H1 (cell line): ENCODE measurements around the gene ATP6V1C2. TPM values are rescaled to one million over a fixed set of nuclear protein-coding genes. Genes with fewer than 3 reads are reported as not detected.

ENCODE experiments used
- CTCF ChIA-PET: fragments of 300-600 bp; sonication (Branson Sonifier 250); formaldehyde crosslinking; loops from one replicate; lab custom pipeline; 2021; ENCODE audit not compliant: partially characterized antibody; lab: Charles Lee
- POLR2A ChIA-PET: fragments of 300-600 bp; sonication (Branson Sonifier 250); formaldehyde crosslinking; loops from one replicate; lab custom pipeline; 2021; ENCODE audit warnings: inconsistent platforms; ENCODE audit not compliant: partially characterized antibody; lab: Charles Lee
- DNase-seq, 2 experiments: peaks; one replicate each; pipeline versions ENCODE4 v3.0.0 to v3.0.0-alpha.2; 2010 to 2022; ENCODE audit warnings: low spot score in 2 of 2, low read depth in 1 of 2, mixed read lengths in 1 of 2
- FAIRE-seq: peaks from 2 replicates; lab custom pipeline; 2011; peaks lifted over from hg19 to GRCh38; lab: Jason Lieb, UNC
- H2AFZ ChIP-seq: 2 replicates; pipeline ENCODE4 v1.8.1; 2012; ENCODE audit warnings: low read length, inconsistent platforms
- H2AK5ac ChIP-seq: 2 replicates; pipeline ENCODE4 v1.6.1; 2013; ENCODE audit warnings: low read depth, low read length
- H2BK120ac ChIP-seq: replicated peaks from 2 replicates; pipeline ENCODE3; 2013; ENCODE audit warnings: low read depth, low read length, inconsistent platforms
- H2BK12ac ChIP-seq: 2 replicates; pipeline ENCODE4 v1.6.1; 2013; ENCODE audit warnings: low read depth, low read length
- H2BK15ac ChIP-seq: 2 replicates; pipeline ENCODE4 v1.6.1; 2013; ENCODE audit warnings: low read length
- H2BK20ac ChIP-seq: 2 replicates; pipeline ENCODE4 v1.6.1; 2013; ENCODE audit warnings: low read length
- H2BK5ac ChIP-seq: 2 replicates; pipeline ENCODE4 v1.6.1; 2013; ENCODE audit warnings: low read depth, low read length
- H3K14ac ChIP-seq: 2 replicates; pipeline ENCODE4 v1.6.1; 2013; ENCODE audit warnings: inconsistent platforms; ENCODE audit not compliant: insufficient read length
- H3K18ac ChIP-seq: 2 replicates; pipeline ENCODE4 v1.6.1; 2013; ENCODE audit warnings: low read length; ENCODE audit errors: extremely low read depth
- H3K23ac ChIP-seq: 2 replicates; pipeline ENCODE4 v1.6.1; 2013; ENCODE audit warnings: inconsistent platforms; ENCODE audit not compliant: insufficient read length
- H3K23me2 ChIP-seq: 2 replicates; pipeline ENCODE4 v1.6.1; 2013; ENCODE audit warnings: low read depth, low read length
- H3K27ac ChIP-seq: 2 replicates; pipeline ENCODE4 v1.6.1; 2011; ENCODE audit warnings: low read depth, low read length, inconsistent platforms
- H3K27me3 ChIP-seq, 4 experiments: replicated peaks in 1 of 4; 1 replicate in 1 of 4; 2 replicates in 3 of 4; pipeline versions ENCODE4 v1.6.1 to v1.8.1; 2011 to 2013; ENCODE audit warnings: low read length in 3 of 4, mild to moderate bottlenecking in 3 of 4, inconsistent platforms in 2 of 4, mixed read lengths in 2 of 4, moderate library complexity in 1 of 4; ENCODE audit not compliant: control insufficient read depth in 3 of 4, insufficient read depth in 3 of 4; ENCODE audit errors: extremely low read depth in 1 of 4
- H3K36me3 ChIP-seq, 4 experiments: 2 replicates each; pipeline versions ENCODE4 v1.6.1 to v1.8.1; 2011 to 2013; ENCODE audit warnings: mild to moderate bottlenecking in 4 of 4, low read length in 3 of 4, moderate library complexity in 2 of 4, control low read depth in 1 of 4, inconsistent platforms in 1 of 4; ENCODE audit not compliant: insufficient read depth in 4 of 4, control insufficient read depth in 2 of 4
- H3K4ac ChIP-seq: replicated peaks from 2 replicates; pipeline ENCODE3; 2013; ENCODE audit warnings: low read length, low read depth, mixed read lengths, inconsistent platforms; ENCODE audit not compliant: insufficient read length
- H3K4me1 ChIP-seq, 4 experiments: replicated peaks in 1 of 4; 1 replicate in 1 of 4; 2 replicates in 3 of 4; pipeline versions ENCODE4 v1.6.1 to v1.8.1; 2011 to 2013; ENCODE audit warnings: low read length in 3 of 4, inconsistent platforms in 2 of 4, mixed read lengths in 1 of 4; ENCODE audit not compliant: insufficient read depth in 4 of 4, control insufficient read depth in 3 of 4
- H3K4me2 ChIP-seq, 2 experiments: 2 replicates each; pipeline versions ENCODE4 v1.6.1 to v1.8.1; 2011 to 2013; ENCODE audit warnings: low read depth in 2 of 2, low read length in 2 of 2, control low read depth in 1 of 2, inconsistent platforms in 1 of 2, mild to moderate bottlenecking in 1 of 2; ENCODE audit not compliant: insufficient read depth in 1 of 2
- H3K4me3 ChIP-seq, 4 experiments: fragments of 200-600, 300-600 bp in 1 of 4; sonication (generic), shearing (Covaris generic), sonication (Bioruptor Twin) in 1 of 4; 2 replicates each; pipeline versions ENCODE4 v1.5.1 to v1.8.1; 2011 to 2016; ENCODE audit warnings: low read length in 4 of 4, low read depth in 3 of 4, control low read depth in 2 of 4, inconsistent platforms in 2 of 4, mild to moderate bottlenecking in 2 of 4, mixed read lengths in 1 of 4, moderate library complexity in 1 of 4; ENCODE audit not compliant: insufficient read depth in 2 of 4; ENCODE audit errors: extremely low read depth in 1 of 4
- H3K56ac ChIP-seq: replicated peaks from 2 replicates; pipeline ENCODE3; 2013; ENCODE audit warnings: low read depth, mild to moderate bottlenecking, mixed read lengths, low read length, inconsistent platforms; ENCODE audit not compliant: insufficient read length
- H3K79me1 ChIP-seq: 2 replicates; pipeline ENCODE4 v1.6.1; 2013; ENCODE audit warnings: low read depth, low read length, control low read depth
- H3K79me2 ChIP-seq, 2 experiments: 2 replicates each; pipeline versions ENCODE4 v1.6.1 to v1.8.1; 2012 to 2013; ENCODE audit warnings: low read length in 2 of 2, mild to moderate bottlenecking in 2 of 2, inconsistent platforms in 1 of 2; ENCODE audit not compliant: insufficient read depth in 2 of 2, control insufficient read depth in 1 of 2
- H3K9ac ChIP-seq, 4 experiments: replicated peaks in 1 of 4; 1 replicate in 1 of 4; 2 replicates in 3 of 4; pipeline versions ENCODE4 v1.6.1 to v1.8.1; 2011 to 2013; ENCODE audit warnings: low read depth in 3 of 4, low read length in 3 of 4, control low read depth in 2 of 4, mild to moderate bottlenecking in 2 of 4, moderate library complexity in 2 of 4, inconsistent platforms in 1 of 4; ENCODE audit errors: extremely low read depth in 1 of 4
- H3K9me3 ChIP-seq, 2 experiments: 2 replicates each; pipeline versions ENCODE4 v1.6.1 to v1.8.1; 2012 to 2013; ENCODE audit warnings: mild to moderate bottlenecking in 2 of 2, moderate library complexity in 2 of 2, control low read depth in 1 of 2, inconsistent platforms in 1 of 2, low read depth in 1 of 2, low read length in 1 of 2, mixed read lengths in 1 of 2; ENCODE audit not compliant: insufficient read depth in 2 of 2
- H4K20me1 ChIP-seq, 2 experiments: replicated peaks in 1 of 2; 2 replicates each; pipeline versions ENCODE3 to v1.8.1; 2011 to 2013; ENCODE audit warnings: inconsistent platforms in 2 of 2, low read length in 2 of 2, mild to moderate bottlenecking in 1 of 2; ENCODE audit not compliant: insufficient read depth in 2 of 2, control insufficient read depth in 1 of 2
- H4K5ac ChIP-seq: 2 replicates; pipeline ENCODE4 v1.6.1; 2013; ENCODE audit warnings: low read length, low read depth, mixed read lengths, inconsistent platforms; ENCODE audit not compliant: insufficient read length
- H4K8ac ChIP-seq: 2 replicates; pipeline ENCODE4 v1.8.0; 2013; ENCODE audit warnings: mild to moderate bottlenecking, moderate library complexity, low read length, inconsistent platforms; ENCODE audit not compliant: insufficient read depth; ENCODE audit errors: extremely low read depth
- H4K91ac ChIP-seq: replicated peaks from 2 replicates; pipeline ENCODE3; 2013; ENCODE audit warnings: low read length, mixed read lengths, inconsistent platforms; ENCODE audit not compliant: insufficient read length
- HDAC6 ChIP-seq: IDR thresholded peaks from one replicate; pipeline ENCODE4 v1.7.1; 2012; ENCODE audit warnings: low read depth, mild to moderate bottlenecking, inconsistent platforms, low read length, moderate library complexity
- WGBS, 2 experiments: shearing (Covaris generic) in 1 of 2; methylation state at CpG; one replicate each; pipeline versions ENCODE4 v1.1.6 to v1.1.7; 2013 to 2015; ENCODE audit warnings: low lambda C conversion rate in 2 of 2, mixed read lengths in 2 of 2, inconsistent platforms in 1 of 2, low coverage in 1 of 2, missing lambda C conversion rate in 1 of 2; ENCODE audit not compliant: insufficient replicate concordance in 2 of 2, insufficient coverage in 1 of 2, insufficient read length in 1 of 2; ENCODE audit errors: extremely low coverage in 1 of 2, missing lambda C conversion rate in 1 of 2; 5-methylcytosine and 5-hydroxymethylcytosine counted together
- polyA plus RNA-seq, 7 experiments: library from polyadenylated mRNA; depleted of rRNA in 3 of 7; stranded (reverse) in 5 of 7; unstranded in 2 of 7; fragments of >200 nt in 5 of 7; fragments of 200-250 nt in 2 of 7; gene quantifications; 1 replicate in 5 of 7; 2 replicates in 1 of 7; 4 replicates in 1 of 7; pipeline versions ENCODE4 v1.2.1 to v1.2.3, GENCODE V29; 2011 to 2013; ENCODE audit warnings: missing spikeins in 2 of 7, mixed read lengths in 2 of 7
- total RNA-seq: library from RNA; stranded (reverse); fragmentation: NEBNext Ultra II Directional; extraction: Animal tissue kit (Norgen Biotek cat#: 25700); gene quantifications from 2 replicates; pipeline ENCODE4 v1.2.1, GENCODE V29; 2021

The ATP6V1C2 gene
- total and polyA plus RNA-seq, 2 of the 8 experiments (the other 6 are each of a cell fraction or from before 2014, with no cell fraction given), result 0.29 to 0.74 TPM

DNA sequence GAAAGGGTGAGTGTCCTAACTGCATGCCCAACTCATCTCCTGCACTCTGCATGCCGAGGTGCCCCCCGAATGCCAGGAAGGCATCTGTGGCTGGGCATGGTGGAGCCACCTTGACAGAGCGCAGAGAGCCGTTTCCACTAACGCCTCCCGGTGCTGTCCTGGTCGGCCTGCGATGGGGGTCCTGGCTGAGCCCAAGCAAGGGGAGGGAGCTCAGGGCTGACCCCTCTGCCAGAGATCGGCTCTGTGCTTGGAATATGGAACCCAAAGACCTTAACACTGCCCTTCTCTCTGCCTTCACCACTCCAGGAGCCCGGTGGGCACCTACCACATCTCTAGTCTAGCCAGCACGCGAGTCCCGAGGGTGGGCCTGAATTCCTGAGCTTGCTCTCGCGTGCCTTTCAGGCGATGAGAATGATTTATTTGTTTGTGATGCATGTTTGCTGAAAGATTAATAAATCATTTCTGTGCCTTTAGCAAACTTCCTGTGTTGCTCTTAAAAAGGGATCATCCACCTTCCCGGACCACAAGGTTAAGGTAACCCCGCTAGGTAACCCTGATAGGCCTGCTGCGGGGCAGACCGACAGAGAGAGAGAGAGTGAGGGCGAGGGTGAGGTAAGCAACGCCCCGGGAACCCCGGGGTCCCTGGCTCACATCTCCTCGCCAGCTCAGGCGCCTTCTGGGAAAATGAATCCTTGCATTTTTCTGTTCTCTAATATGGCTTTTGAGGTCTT is 55.8 kb downstream of the ATP6V1C2 start:
- no peak overlapping the region for H2BK15ac ChIP-seq
- no peak overlapping the region for H3K23ac ChIP-seq
- WGBS, 2 experiments, result 86% methylated on average over 24 of the region's 26 CpGs; no CpG with 5 or more reads in 1 of the 2 experiments
- H3K4me1 ChIP-seq, result peaks cover 0 to 4% (median 2%) of the 10 kb centered on the region in 4 experiments; a peak in 3 of 7 replicates
- ChIA-PET POLR2A (interaction anchor here (1.4 to 2.9 kb wide), 2 partner anchors 8 to 10 kb away, joined by 4 to 12 read pairs; no protein-coding TSS in a partner anchor), CTCF (interaction anchor here (1.1 to 2.1 kb wide), 8 partner anchors 8 to 68 kb away, joined by 3 to 9 read pairs (median 5); no protein-coding TSS in a partner anchor)
- H2BK120ac ChIP-seq, result no peak overlapping the region
- H2BK12ac ChIP-seq, result no peak overlapping the region
- H3K4me3 ChIP-seq, result no peak overlapping the region
- no peaks in the 10 kb centered on the region for H3K9me3 ChIP-seq
- H3K79me1 ChIP-seq, result peaks cover 3% of the 10 kb centered on the region; the same call in 1 of the 2 replicates
- no peaks in the 10 kb centered on the region for H3K27me3 ChIP-seq
- peak overlapping the region; percentile 77; the same call in 1 of the 2 replicates for H4K8ac ChIP-seq
- H4K5ac ChIP-seq, result no peak overlapping the region
- H3K14ac ChIP-seq, result no peak overlapping the region
- no peaks in the 10 kb centered on the region for H3K23me2 ChIP-seq
- no peak overlapping the region for H2AFZ ChIP-seq
- no peak overlapping the region for H4K91ac ChIP-seq
- no peak overlapping the region for H3K4me2 ChIP-seq
- H2BK5ac ChIP-seq, result no peak overlapping the region
- peaks cover 10 to 31% (median 20%) of the 10 kb centered on the region in 4 experiments for H3K36me3 ChIP-seq
- no peak overlapping the region for H2AK5ac ChIP-seq
- DNase-seq, result no peak
- H2BK20ac ChIP-seq, result no peak overlapping the region
- H3K9ac ChIP-seq, result no peak overlapping the region
- no peak for FAIRE-seq
- H3K18ac ChIP-seq, result no peak overlapping the region
- H3K79me2 ChIP-seq, result no peaks in the 10 kb centered on the region
- H4K20me1 ChIP-seq, result peaks cover 2 to 13% of the 10 kb centered on the region in 2 experiments
- H3K56ac ChIP-seq, result no peak overlapping the region
- no peak overlapping the region for H3K4ac ChIP-seq
- H3K27ac ChIP-seq, result no peak overlapping the region
- no peak for TF ChIP-seq HDAC6
